NT2/D1 (cell line): ENCODE data around the gene SHE.

Source experiments
- SUZ12 ChIP-seq: IDR thresholded peaks from 2 replicates; pipeline ENCODE4 v1.6.1; 2011; ENCODE audit not compliant: insufficient read length, insufficient read depth; ENCODE audit errors: extremely low read depth
- ZNF274 ChIP-seq: IDR thresholded peaks from 2 replicates; pipeline ENCODE4 v1.6.1; 2011; ENCODE audit warnings: mild to moderate bottlenecking, low read depth, low read length

GRCh38 chr1:154445040-154445472 is 57.2 kb downstream of the SHE start:
- TF ChIP-seq SUZ12 (no peak), ZNF274 (no peak)
